Testis (tissue), 2 donors: ENCODE measurements around the gene CCBE1.

Experiments used
- CTCF ChIP-seq, 3 experiments: fragments of 450-650 bp in 2 of 3; fragments of 200-600 bp in 1 of 3; sonication (generic) in 1 of 3; IDR thresholded peaks; one replicate each; pipeline ENCODE4 v1.5.1; 2016 to 2019; ENCODE audit warnings: antibody characterized with exemption in 3 of 3, mild to moderate bottlenecking in 2 of 3, moderate library complexity in 1 of 3
- POLR2A ChIP-seq: fragments of 450-650 bp; IDR thresholded peaks from one replicate; pipeline ENCODE4 v1.6.1; 2017; ENCODE audit warnings: antibody characterized with exemption, mild to moderate bottlenecking, moderate library complexity

GRCh38 chr18:59492756-59493421 lies 204.3 kb downstream of the CCBE1 start:
- TF ChIP-seq CTCF (IDR thresholded peaks at IDR 0.05) = no peak
- TF ChIP-seq POLR2A = no peak
